Body of pancreas (tissue), 4 donors: Measurements from ENCODE around the gene TMEM185B. TPM values are rescaled to one million over a fixed set of nuclear protein-coding genes. Genes with fewer than 3 reads are reported as not detected.

Experiments
- ATAC-seq: fragments of 150-250 bp; one replicate; pipeline ENCODE4 v1.9.1; 2016
- DNase-seq, 4 donors: peaks; one replicate each; pipeline ENCODE4 v3.0.0-alpha.2; 2019
- H3K27ac ChIP-seq, 4 donors: fragments of 200-600 bp; sonication (generic); 1 replicate in 3 of 4; 2 replicates in 1 of 4; pipeline versions ENCODE4 v1.5.1 to v1.6.1; 2016 to 2019; ENCODE audit warnings: mild to moderate bottlenecking in 1 of 4, mixed read lengths in 1 of 4, moderate library complexity in 1 of 4
- H3K27me3 ChIP-seq, 2 donors: fragments of 200-600 bp; sonication (generic); one replicate each; pipeline ENCODE4 v1.6.0; 2016; ENCODE audit warnings: mild to moderate bottlenecking in 1 of 2
- H3K36me3 ChIP-seq, 2 donors: fragments of 200-600 bp; sonication (generic); replicated peaks in 1 of 2; 2 replicates each; pipeline ENCODE4 v1.5.1; 2016; ENCODE audit warnings: low read depth in 2 of 2; ENCODE audit not compliant: insufficient read depth in 1 of 2
- H3K4me1 ChIP-seq: fragments of 200-600 bp; sonication (generic); one replicate; pipeline ENCODE4 v1.6.0; 2016
- H3K4me3 ChIP-seq, 2 donors: fragments of 200-600 bp; sonication (generic); 1 replicate in 1 of 2; 2 replicates in 1 of 2; pipeline ENCODE4 v1.5.1; 2016 to 2019
- H3K9me3 ChIP-seq, 3 donors: fragments of 200-600 bp; sonication (generic); 1 replicate in 2 of 3; 2 replicates in 1 of 3; pipeline ENCODE4 v1.5.1; 2016
- CTCF ChIP-seq, 7 experiments: fragments of 450-650 bp in 4 of 7; fragments of 200-600 bp in 3 of 7; sonication (generic) in 3 of 7; IDR thresholded peaks; one replicate each; pipeline ENCODE4 v1.5.1; 2016 to 2019; ENCODE audit warnings: antibody characterized with exemption in 7 of 7
- POLR2A ChIP-seq, 3 donors: fragments of 450-650 bp; IDR thresholded peaks; one replicate each; pipeline ENCODE4 v1.6.1; 2016; ENCODE audit warnings: antibody characterized with exemption in 3 of 3, mild to moderate bottlenecking in 2 of 3
- WGBS, 2 donors: methylation state at CpG; one replicate each; pipeline ENCODE4 v1.1.5; 2017; 5-methylcytosine and 5-hydroxymethylcytosine counted together
- intact Hi-C: fragments of 100-400 bp; cut with DNase I; formaldehyde crosslinking; loops from one replicate; pipeline ENCODE4 v1.15.1; 2023
- total RNA-seq, 2 donors: library from RNA; depleted of rRNA; stranded (reverse); fragments of >200 nt; gene quantifications; one replicate each; pipeline ENCODE4 v1.1.0, GENCODE V29; 2016

TMEM185B gene
- total RNA-seq, 2 donors from 2014 or later: 18.7 to 46.5 TPM

GRCh38 chr2:120210270-120210693 lies 12.9 kb downstream of the TMEM185B start:
- TF ChIP-seq POLR2A (IDR thresholded peaks at IDR 0.05) (no peak), CTCF (IDR thresholded peaks at IDR 0.05) (no peak)
- Histone ChIP-seq H3K9me3 (no peaks in the 10 kb centered on the region), H3K4me3 (no peak overlapping the region), H3K27ac (no peak overlapping the region), H3K27me3 (no peaks in the 10 kb centered on the region), H3K4me1 (no peaks in the 10 kb centered on the region), H3K36me3 (no peaks in the 10 kb centered on the region)
- intact Hi-C loops: no loop called here
- DNase-seq (no peak), ATAC-seq (no peak)
- 57 to 82% methylated on average over 9 to 10 of the region's 10 CpGs for WGBS, 2 donors

GRCh38 chr2:120209427-120210269 lies 13.6 kb downstream of the TMEM185B start:
- no peak for TF ChIP-seq CTCF (IDR thresholded peaks at IDR 0.05)
- TF ChIP-seq POLR2A (IDR thresholded peaks at IDR 0.05): no peak
- Histone ChIP-seq H3K27ac (no peak overlapping the region), H3K36me3 (no peaks in the 10 kb centered on the region), H3K4me1 (no peaks in the 10 kb centered on the region), H3K9me3 (no peaks in the 10 kb centered on the region), H3K27me3 (no peaks in the 10 kb centered on the region), H3K4me3 (no peak overlapping the region)
- intact Hi-C loops: no loop called here
- DNase-seq: no peak
- no peak for ATAC-seq
- 77 to 82% methylated on average over 9 to 12 of the region's 12 CpGs for WGBS, 2 donors

- Histone ChIP-seq H3K4me3 (no peak overlapping the region), H3K36me3 (no peaks in the 10 kb centered on the region), H3K27ac (no peak overlapping the region), H3K4me1 (no peaks in the 10 kb centered on the region), H3K27me3 (no peaks in the 10 kb centered on the region), H3K9me3 (no peaks in the 10 kb centered on the region)
- intact Hi-C loops: no loop called here
- TF ChIP-seq CTCF (IDR thresholded peaks at IDR 0.05) (no peak), POLR2A (IDR thresholded peaks at IDR 0.05) (no peak)
- WGBS, 2 donors: 89 to 93% methylated on average over 6 to 10 of the region's 10 CpGs
- no peak for ATAC-seq
- no peak for DNase-seq
These were observed 14.5 kb downstream of the TMEM185B start for GRCh38 chr2:120208381-120209353.

- no peaks in the 10 kb centered on the region for H3K9me3 ChIP-seq
- WGBS, 2 donors: 79 to 86% methylated on average over 2 to 8 of the region's 8 CpGs
- no peaks in the 10 kb centered on the region for H3K36me3 ChIP-seq
- no peak overlapping the region for H3K27ac ChIP-seq
- ATAC-seq: no peak
- intact Hi-C loops: no loop called here
- no peaks in the 10 kb centered on the region for H3K4me1 ChIP-seq
- DNase-seq: peak in 1 of 4 donors; percentile 23
- H3K27me3 ChIP-seq: no peaks in the 10 kb centered on the region
- TF ChIP-seq CTCF (IDR thresholded peaks at IDR 0.05): peak in 1 of 7 experiments; percentile 12
- no peak for TF ChIP-seq POLR2A (IDR thresholded peaks at IDR 0.05)
- H3K4me3 ChIP-seq: no peak overlapping the region
These were observed 17.1 kb downstream of the TMEM185B start for GRCh38 chr2:120206022-120206581.
